ENCODE data around the gene TWIST2.

TWIST2 gene

DNA sequence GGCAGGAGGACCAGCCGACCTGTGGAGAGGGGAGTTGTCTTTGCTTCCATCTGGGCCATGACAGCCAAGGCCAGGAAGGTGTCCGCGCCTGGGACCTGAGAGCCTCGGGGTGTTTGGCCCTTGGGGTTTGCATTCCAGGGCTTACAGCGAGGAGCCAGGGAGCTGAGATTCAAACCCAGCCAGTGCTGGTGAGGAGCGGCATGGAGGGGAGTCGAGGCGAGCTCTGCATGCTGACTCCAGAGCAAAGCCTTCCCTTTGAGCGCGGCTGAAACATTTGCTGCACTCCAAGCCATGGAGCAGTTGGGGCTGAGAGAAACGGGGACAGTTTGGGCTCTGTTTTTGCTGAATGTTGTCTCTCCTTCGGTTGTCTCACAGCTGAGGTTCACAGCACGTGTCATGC lies 77.4 kb downstream of the TWIST2 start:
- FAIRE-seq (no peak), DNase-seq (ENCODE audit: insufficient read length, low spot score) (no peak)
- TF ChIP-seq PAX5 (IDR thresholded peaks at IDR 0.05; ENCODE audit: insufficient read depth, low read length, severe bottlenecking) (no peak), POLR2A (IDR thresholded peaks at IDR 0.05; ENCODE audit: low read depth, low read length) (no peak), TAF1 (IDR thresholded peaks at IDR 0.05; ENCODE audit: low read depth, low read length) (no peak), SPI1 (IDR thresholded peaks at IDR 0.05; ENCODE audit: low read depth, low read length) (no peak), POLR2AphosphoS5 (IDR thresholded peaks at IDR 0.05; ENCODE audit: low read depth, low read length) (no peak)

DNA sequence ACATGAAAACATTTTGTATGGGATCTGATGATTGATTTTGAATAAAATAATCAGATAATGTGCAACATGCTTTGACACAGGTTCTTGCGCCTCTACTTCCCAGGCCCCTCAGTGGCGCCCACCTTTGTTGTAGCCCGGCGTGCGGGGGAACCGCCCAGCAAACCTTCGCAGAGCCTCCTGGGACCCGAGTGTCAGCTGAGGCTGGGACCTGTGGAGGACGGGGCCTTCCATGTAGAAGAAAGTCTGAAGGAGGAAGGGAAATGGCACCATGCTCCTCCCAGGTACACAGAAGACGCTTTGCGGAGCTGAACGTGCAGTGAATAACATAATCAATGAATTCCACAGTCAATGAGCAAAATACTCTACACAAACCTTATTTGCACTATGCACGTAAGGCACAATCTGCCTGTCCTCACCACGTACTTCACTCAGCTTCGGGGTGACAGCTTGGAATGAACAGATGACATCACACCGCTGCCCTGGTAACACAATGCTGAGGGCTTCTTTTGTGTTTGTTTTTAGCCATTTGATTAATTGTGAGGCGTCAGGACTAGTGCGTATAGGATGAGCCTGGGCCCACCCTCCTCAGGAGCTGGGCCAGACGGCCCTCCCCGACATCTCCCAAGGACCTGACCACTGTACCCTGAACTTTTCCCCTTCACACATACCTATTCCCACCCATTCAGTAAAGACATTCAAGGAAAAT lies 78.1 kb downstream of the TWIST2 start:
- FAIRE-seq (no peak), DNase-seq (ENCODE audit: insufficient read length, low spot score) (no peak)
- TF ChIP-seq POLR2AphosphoS5 (IDR thresholded peaks at IDR 0.05; ENCODE audit: low read depth, low read length) (no peak), POLR2A (IDR thresholded peaks at IDR 0.05; ENCODE audit: low read depth, low read length) (no peak), SPI1 (IDR thresholded peaks at IDR 0.05; ENCODE audit: low read depth, low read length) (no peak), TAF1 (IDR thresholded peaks at IDR 0.05; ENCODE audit: low read depth, low read length) (no peak), PAX5 (IDR thresholded peaks at IDR 0.05; ENCODE audit: insufficient read depth, low read length, severe bottlenecking) (no peak), POU2F2 (IDR thresholded peaks at IDR 0.05; ENCODE audit: low read depth, low read length) (no peak)

DNA sequence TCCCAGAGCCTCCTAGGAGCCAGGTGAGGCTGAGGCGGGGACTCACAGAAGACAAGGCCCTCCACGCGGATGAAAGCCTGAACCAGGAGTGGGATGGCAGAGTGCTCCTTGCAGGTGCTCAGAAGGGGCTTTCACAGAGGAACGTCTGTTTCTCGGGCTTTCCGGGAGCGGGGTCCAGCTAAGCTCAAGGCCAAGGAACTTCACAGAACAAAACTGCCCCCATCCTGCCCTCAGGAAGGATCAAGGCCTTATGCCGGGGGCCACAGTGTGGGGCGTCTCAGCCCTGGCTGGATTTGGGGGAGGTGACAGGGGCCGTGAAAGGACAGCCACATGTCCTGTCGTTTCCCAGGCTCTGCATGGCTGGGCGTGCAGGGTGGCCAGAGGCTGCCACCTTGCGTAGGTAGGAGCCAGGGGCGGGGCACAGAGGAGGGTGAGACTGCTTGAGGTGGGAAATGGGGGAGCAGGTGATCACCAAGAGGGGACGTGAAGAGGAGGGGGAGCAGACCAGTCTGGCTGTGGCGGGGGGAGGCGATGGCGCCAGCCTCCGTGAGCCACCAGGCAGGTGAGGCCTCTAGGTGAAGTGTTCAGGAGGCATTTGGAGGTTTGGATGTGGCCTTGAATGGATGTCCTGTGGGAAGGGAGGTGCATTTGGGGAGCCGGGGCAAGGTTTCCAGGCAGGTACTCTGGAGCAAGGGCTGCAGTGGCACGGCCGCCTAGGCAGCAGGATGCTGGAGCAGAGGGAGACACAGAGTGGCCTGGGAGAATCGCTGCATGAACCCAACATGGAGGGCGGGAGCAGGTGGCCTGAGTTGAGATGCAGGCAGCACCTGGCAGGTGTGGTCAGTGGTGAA lies 79.1 kb downstream of the TWIST2 start:
- TF ChIP-seq PAX5 (IDR thresholded peaks at IDR 0.05; ENCODE audit: insufficient read depth, low read length, severe bottlenecking) (no peak), POLR2AphosphoS5 (IDR thresholded peaks at IDR 0.05; ENCODE audit: low read depth, low read length) (no peak), SPI1 (IDR thresholded peaks at IDR 0.05; ENCODE audit: low read depth, low read length) (no peak), TAF1 (IDR thresholded peaks at IDR 0.05; ENCODE audit: low read depth, low read length) (no peak), POU2F2 (IDR thresholded peaks at IDR 0.05; ENCODE audit: low read depth, low read length) (no peak), POLR2A (IDR thresholded peaks at IDR 0.05; ENCODE audit: low read depth, low read length) (no peak)
- DNase-seq (ENCODE audit: insufficient read length, low spot score): no peak
- FAIRE-seq: no peak

DNA sequence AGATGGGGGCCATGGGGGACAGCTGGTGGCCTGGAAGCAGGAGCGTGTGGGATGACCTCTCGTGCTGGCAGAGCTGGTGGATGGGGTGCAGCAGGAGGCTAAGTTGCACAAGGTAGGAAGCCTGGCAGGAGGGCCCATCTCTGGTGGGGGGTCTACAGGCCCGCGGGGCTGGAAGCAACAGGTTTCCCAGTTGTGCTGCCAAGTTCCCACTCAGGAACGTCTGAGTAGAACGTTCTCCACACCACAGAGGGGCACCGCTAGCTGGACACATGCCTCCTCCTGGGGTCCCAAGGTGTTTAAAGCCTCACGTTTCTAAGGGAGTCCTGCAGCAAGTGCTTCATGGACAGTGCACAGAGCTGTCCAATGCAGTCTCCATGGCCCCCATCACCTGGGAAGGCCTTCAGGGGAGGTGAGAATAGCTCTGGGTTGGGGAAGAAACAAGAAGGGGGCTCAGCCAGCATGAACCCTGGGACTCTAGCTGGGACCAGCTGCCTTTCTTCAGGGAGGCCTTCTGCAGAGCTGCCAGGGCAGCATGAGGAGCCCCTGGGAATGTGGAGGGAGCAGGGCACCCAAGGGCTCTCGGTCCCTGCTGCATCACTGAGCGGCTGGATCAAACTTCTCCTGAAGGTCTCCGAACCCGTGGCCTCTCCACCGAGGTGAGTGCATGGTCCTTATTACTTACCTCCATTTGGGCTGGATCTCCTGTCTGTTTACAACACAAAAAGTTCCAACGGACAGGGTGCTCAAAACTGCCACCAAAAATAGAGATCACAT lies 80.0 kb downstream of the TWIST2 start:
- TF ChIP-seq POLR2AphosphoS5 (IDR thresholded peaks at IDR 0.05; ENCODE audit: low read depth, low read length) (no peak), POLR2A (IDR thresholded peaks at IDR 0.05; ENCODE audit: low read depth, low read length) (no peak), PAX5 (IDR thresholded peaks at IDR 0.05; ENCODE audit: insufficient read depth, low read length, severe bottlenecking) (no peak), TAF1 (IDR thresholded peaks at IDR 0.05; ENCODE audit: low read depth, low read length) (no peak), SPI1 (IDR thresholded peaks at IDR 0.05; ENCODE audit: low read depth, low read length) (no peak)
- FAIRE-seq (no peak), DNase-seq (ENCODE audit: insufficient read length, low spot score) (no peak)

DNA sequence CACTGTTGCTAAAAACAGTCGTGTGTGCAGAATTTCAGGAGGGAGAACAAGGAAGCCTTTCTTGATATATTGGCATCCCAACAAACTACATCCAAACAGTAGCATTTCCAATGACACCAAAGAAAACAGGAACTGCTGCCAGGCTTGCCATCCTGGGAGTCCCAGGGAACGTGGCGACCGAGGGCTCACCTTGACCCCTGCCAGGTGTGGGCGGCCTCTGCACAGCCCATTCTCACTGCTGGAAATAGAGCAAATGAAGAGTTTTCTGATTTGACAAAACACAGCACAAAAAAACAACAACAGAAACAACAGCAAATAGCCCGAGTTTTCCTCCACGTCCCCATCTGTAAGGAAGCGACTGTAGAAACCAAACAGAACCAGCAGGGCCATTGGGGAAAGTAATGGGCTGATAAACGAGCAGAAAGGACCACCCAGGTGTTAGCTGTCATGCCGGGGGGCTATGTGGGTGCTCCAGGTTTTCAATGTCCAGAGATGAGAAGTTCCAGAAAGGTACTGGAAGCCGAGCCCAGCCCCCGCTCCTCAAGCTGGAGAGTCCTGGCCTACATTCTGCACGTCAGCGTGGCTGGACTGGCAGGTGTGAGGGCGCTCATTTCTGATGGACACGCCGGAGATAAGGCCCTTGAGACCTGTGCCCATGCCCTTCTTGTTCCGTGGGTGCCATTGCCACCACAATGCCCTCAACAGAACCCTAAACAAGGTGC lies 80.8 kb downstream of the TWIST2 start:
- DNase-seq (ENCODE audit: insufficient read length, low spot score) (no peak), FAIRE-seq (no peak)
- TF ChIP-seq POLR2AphosphoS5 (IDR thresholded peaks at IDR 0.05; ENCODE audit: low read depth, low read length): no peak

DNA sequence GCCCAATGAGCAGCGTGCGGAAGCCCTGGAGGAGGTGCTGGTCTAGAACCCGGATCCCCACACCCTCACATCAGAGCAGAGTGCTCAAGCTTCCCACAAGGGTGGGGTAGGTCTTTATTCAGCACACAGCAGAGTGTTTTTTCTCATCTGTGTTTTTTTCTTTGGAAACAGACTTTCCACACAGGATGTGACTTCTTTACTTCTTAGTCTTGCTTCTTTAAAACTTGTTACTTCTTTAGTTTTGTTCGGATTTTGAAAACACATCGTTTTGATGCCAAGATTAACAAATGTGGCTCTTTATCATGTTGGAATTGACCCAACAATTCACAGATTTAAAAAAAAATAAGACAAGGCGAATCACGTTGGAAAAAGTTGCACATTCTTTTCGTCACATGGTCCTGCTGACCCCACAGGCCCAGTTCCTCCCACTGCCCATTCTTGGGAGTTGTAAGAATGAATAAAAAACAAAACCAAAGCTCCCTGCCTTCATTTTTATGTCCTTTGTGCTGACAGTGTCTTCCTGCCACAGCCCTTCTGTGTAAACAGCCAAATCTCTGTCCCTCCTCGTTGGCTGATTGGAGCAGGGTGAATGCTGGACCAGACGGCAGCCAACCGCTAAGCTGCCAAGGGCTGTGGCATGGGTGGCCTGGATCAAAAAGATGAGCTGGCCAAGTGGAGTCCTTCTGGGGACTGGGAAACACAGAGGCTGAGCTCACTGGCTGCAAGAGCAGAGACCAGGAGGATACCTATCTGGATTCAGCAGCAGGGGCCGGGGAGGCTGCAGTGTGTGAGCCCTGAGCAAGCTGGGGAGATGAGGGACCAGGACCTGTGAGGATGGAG lies 81.6 kb downstream of the TWIST2 start:
- no peak for FAIRE-seq
- TF ChIP-seq TAF1 (IDR thresholded peaks at IDR 0.05; ENCODE audit: low read depth, low read length) (no peak), SPI1 (IDR thresholded peaks at IDR 0.05; ENCODE audit: low read depth, low read length) (no peak), POLR2AphosphoS5 (IDR thresholded peaks at IDR 0.05; ENCODE audit: low read depth, low read length) (no peak), POLR2A (IDR thresholded peaks at IDR 0.05; ENCODE audit: low read depth, low read length) (no peak), POU2F2 (IDR thresholded peaks at IDR 0.05; ENCODE audit: low read depth, low read length) (no peak), PAX5 (IDR thresholded peaks at IDR 0.05; ENCODE audit: insufficient read depth, low read length, severe bottlenecking) (no peak)
- no peak for DNase-seq (ENCODE audit: insufficient read length, low spot score)

DNA sequence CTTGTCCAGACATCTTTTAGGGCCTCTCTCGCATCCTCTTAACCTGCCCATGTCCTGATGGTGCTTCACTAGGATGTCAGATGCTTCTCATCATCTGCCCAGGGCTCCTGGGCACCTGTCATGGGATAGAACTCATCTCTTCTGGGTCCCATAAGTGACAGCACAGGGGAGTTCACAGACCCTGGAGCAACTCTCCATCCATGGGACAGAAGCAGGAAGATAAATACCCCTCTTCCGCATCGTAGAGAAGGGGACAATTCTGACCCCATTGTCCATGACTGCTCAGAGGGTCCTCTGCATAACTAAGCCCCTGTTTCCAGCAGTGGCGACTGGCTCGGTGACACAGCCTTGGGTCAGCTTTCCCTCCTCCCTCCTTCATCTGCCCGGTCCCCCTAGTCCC lies 82.3 kb downstream of the TWIST2 start:
- DNase-seq (ENCODE audit: insufficient read length, low spot score) (no peak), FAIRE-seq (no peak)
- TF ChIP-seq POLR2A (IDR thresholded peaks at IDR 0.05; ENCODE audit: low read depth, low read length): no peak

DNA sequence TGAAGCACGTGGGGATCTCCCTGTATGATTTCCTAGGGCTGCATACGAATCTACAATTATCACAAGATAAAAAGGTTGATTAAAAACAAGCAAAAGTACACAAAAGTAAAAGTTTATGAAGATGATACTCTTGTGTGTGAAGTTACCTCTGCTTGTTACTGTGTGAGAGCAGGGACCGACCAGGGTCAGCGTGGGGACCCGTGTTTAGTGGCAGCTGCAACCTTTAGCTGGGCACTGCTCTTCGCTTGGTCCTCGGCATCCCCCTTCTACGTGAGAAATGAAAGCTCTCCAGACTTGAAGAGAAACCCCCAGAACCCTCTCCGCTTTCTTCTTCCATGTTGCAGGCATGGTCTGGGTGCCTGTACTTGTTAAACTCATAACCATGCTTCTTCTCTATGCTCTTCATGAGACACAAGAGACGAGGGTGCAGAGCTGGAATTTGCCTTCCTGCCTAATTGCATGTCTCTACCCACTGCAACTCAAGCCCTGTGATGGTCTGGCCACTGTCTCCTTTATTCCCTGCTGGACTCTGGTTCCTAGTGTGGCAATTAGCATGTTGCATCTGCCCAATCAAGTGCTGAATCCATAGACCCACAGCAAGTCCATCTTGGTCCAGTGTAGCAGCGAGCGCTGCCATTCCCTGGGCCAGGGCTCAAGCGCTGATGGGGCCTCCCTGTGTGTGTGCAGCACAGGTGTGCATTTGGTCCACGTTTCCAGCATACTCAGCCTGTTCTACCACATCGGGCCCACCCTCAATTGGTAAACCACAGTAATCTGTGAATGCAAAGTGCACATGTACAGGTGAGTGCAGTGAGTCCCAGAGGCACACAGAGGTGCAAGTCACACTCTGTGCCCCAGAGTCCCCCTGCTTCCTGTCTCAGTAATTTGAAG lies 88.5 kb downstream of the TWIST2 start:
- DNase-seq (ENCODE audit: insufficient read length, low spot score): no peak
- no peak for FAIRE-seq
- TF ChIP-seq POU2F2 (IDR thresholded peaks at IDR 0.05; ENCODE audit: low read depth, low read length): no peak
- TF ChIP-seq PAX5 (IDR thresholded peaks at IDR 0.05; ENCODE audit: insufficient read depth, low read length, severe bottlenecking): no peak
- TF ChIP-seq TAF1 (IDR thresholded peaks at IDR 0.05; ENCODE audit: low read depth, low read length): no peak
- TF ChIP-seq POLR2A (IDR thresholded peaks at IDR 0.05; ENCODE audit: low read depth, low read length): no peak
- no peak for TF ChIP-seq SPI1 (IDR thresholded peaks at IDR 0.05; ENCODE audit: low read depth, low read length)
- TF ChIP-seq POLR2AphosphoS5 (IDR thresholded peaks at IDR 0.05; ENCODE audit: low read depth, low read length): no peak

All from GM12891 (cell line).